ENCODE data around the gene KIRREL3. TPM values are rescaled to one million over a fixed set of nuclear protein-coding genes. Genes with fewer than 3 reads are reported as not detected.

The KIRREL3 gene
- total RNA-seq, 3 donors from 2014 or later = 0.32 to 0.33 TPM; not detected in 1

DNA sequence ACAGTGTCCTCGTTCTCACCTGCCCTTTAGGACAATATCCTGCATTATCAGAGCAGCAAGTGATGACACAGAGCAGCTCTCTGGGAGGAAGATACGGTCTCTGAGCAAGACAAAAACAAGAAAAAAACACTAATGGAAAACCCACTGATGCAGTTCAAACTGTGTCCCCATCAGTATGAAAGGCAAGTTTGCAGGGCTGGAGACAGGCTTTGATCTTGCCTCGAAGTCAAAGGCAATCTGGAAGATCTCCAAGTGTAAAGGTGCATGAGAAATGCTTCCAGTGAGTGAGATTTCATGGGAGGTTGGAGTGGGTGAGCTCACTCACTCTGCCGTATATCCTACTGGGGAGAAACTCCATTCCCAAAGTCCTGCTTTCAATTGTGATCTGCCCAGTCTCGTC, 157.5 kb downstream of the KIRREL3 start:
- H3K27ac ChIP-seq = no peak overlapping the region
- no peaks in the 10 kb centered on the region for H3K27me3 ChIP-seq
- no peaks in the 10 kb centered on the region for H3K36me3 ChIP-seq
- intact Hi-C loops (cut with DNase I; ENCODE audit: low total_unique reads) = no loop called here
- H3K9me3 ChIP-seq = no peaks in the 10 kb centered on the region
- no peak for DNase-seq (ENCODE audit: low spot score in 2 of 2)
- TF ChIP-seq, protein P1, sequence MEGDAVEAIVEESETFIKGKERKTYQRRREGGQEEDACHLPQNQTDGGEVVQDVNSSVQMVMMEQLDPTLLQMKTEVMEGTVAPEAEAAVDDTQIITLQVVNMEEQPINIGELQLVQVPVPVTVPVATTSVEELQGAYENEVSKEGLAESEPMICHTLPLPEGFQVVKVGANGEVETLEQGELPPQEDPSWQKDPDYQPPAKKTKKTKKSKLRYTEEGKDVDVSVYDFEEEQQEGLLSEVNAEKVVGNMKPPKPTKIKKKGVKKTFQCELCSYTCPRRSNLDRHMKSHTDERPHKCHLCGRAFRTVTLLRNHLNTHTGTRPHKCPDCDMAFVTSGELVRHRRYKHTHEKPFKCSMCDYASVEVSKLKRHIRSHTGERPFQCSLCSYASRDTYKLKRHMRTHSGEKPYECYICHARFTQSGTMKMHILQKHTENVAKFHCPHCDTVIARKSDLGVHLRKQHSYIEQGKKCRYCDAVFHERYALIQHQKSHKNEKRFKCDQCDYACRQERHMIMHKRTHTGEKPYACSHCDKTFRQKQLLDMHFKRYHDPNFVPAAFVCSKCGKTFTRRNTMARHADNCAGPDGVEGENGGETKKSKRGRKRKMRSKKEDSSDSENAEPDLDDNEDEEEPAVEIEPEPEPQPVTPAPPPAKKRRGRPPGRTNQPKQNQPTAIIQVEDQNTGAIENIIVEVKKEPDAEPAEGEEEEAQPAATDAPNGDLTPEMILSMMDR (IDR thresholded peaks at IDR 0.05) = no peak
- TF ChIP-seq POLR2A (IDR thresholded peaks at IDR 0.05) = no peak
- no peak for TF ChIP-seq POLR2AphosphoS5 (IDR thresholded peaks at IDR 0.05)
- no peaks in the 10 kb centered on the region for H3K4me1 ChIP-seq
- H3K4me3 ChIP-seq = no peak overlapping the region

DNA sequence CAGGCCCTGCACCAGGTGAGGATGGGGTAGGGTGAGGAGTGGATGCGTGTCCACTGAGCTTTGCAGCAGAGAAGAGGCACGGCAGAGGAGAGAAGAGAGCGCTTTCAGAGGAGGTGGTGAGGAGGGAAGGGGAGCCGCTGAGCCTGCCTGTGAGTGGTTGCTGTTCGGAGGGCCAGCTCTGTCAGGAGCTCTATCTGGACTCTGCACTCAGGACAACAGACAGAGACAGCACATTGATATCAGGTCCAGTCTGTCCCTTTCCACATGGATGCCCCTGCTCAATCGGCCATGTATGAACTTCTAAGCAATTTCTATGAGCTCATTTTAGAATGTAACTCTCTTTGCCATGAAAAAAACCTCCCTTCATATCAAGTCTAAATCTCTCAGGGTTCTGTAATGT, 158.6 kb downstream of the KIRREL3 start:
- intact Hi-C loops (cut with DNase I; ENCODE audit: low total_unique reads) = no loop called here
- no peaks in the 10 kb centered on the region for H3K9me3 ChIP-seq
- no peak overlapping the region for H3K4me3 ChIP-seq
- no peaks in the 10 kb centered on the region for H3K27me3 ChIP-seq
- H3K4me1 ChIP-seq = no peaks in the 10 kb centered on the region
- no peaks in the 10 kb centered on the region for H3K36me3 ChIP-seq
- TF ChIP-seq, protein P1 (IDR thresholded peaks at IDR 0.05) = no peak
- TF ChIP-seq POLR2A (IDR thresholded peaks at IDR 0.05) (no peak), POLR2AphosphoS5 (IDR thresholded peaks at IDR 0.05) (no peak)
- DNase-seq (ENCODE audit: low spot score in 2 of 2) = no peak
- no peak overlapping the region for H3K27ac ChIP-seq

DNA sequence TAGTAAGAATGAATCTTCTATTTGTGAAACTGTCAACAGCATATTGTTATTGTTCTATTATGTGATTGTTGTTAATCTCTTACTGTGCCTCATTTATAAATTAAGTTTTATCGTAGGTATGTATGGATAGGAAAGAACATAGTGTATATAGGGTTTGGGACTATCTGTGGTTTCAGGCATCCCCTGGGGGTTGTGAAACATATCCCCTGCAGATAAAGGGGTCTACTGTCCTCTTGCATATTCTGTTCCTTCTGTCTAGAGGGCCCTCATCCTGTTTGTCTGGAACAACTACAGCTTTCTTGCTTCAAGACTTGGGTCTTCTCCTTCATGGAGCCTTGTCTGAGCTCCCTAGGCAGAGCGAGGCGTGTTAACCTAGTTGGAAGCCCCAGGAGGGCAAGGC, 159.6 kb downstream of the KIRREL3 start:
- H3K9me3 ChIP-seq = no peaks in the 10 kb centered on the region
- no peaks in the 10 kb centered on the region for H3K4me1 ChIP-seq
- no peaks in the 10 kb centered on the region for H3K27me3 ChIP-seq
- H3K36me3 ChIP-seq = no peaks in the 10 kb centered on the region
- no peak overlapping the region for H3K4me3 ChIP-seq
- TF ChIP-seq, protein P1 (IDR thresholded peaks at IDR 0.05) = no peak
- no peak for TF ChIP-seq POLR2AphosphoS5 (IDR thresholded peaks at IDR 0.05)
- no peak for TF ChIP-seq POLR2A (IDR thresholded peaks at IDR 0.05)
- H3K27ac ChIP-seq = no peak overlapping the region
- intact Hi-C loops (cut with DNase I; ENCODE audit: low total_unique reads) = no loop called here
- DNase-seq (ENCODE audit: low spot score in 2 of 2) = no peak

DNA sequence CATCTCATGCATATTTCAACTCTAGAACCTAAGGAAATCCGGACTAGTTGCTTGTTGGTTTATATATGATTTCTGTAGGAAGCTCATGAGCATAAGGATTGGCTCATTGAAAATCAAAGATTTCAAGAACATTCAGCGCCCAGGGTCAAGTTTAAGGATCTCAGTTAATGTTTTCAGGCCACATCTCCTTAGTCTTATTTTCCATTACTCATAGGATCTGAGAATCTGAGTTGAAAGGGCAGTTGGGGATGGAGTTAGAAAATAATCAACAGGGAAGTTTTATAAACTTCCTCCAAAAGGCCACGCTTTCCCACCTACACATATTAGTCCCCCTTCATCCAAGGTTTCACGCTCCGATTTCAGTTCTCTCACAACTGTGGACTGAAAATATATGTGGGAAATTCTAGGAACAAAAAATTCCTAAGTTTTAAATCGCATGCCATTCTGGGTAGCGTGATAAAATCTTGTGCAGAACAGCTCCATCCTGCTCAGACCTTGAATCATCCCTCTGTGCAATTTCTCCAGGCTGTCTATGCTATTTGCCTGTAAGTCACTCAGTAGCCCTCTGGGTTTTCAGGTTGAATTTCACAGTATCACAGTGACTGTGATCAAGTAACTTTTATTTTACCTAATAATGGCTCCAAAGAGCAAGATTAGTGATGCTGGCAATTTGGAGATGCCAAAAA, 160.2 kb downstream of the KIRREL3 start:
- Histone ChIP-seq H3K4me3 (no peak overlapping the region), H3K27ac (no peak overlapping the region), H3K36me3 (no peaks in the 10 kb centered on the region), H3K9me3 (no peaks in the 10 kb centered on the region), H3K4me1 (no peaks in the 10 kb centered on the region), H3K27me3 (no peaks in the 10 kb centered on the region)
- intact Hi-C loops (cut with DNase I; ENCODE audit: low total_unique reads) = no loop called here
- no peak for DNase-seq (ENCODE audit: low spot score in 2 of 2)
- TF ChIP-seq, protein P1 (IDR thresholded peaks at IDR 0.05) = no peak
- TF ChIP-seq POLR2AphosphoS5 (IDR thresholded peaks at IDR 0.05) (no peak), POLR2A (IDR thresholded peaks at IDR 0.05) (no peak)

DNA sequence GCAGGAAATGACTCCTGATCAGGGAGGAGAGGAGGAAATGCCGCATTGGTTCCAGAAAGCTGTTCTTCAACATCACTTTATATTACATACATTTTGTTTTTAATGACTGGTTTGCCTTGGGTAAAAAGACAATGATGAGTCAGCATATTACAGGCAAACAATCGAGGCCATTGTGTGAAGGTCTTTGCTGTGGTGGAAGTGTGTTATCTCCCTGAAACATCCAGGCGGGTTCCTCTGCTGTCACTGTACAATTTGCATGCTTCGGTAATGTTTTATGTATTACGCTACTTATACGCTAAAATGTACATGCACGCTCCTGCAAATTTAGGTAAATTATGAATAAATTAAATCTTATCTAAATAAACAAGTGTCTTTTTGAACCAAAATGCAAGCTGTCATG, 161.1 kb downstream of the KIRREL3 start:
- no peak overlapping the region for H3K27ac ChIP-seq
- TF ChIP-seq POLR2AphosphoS5 (IDR thresholded peaks at IDR 0.05) (no peak), POLR2A (IDR thresholded peaks at IDR 0.05) (no peak)
- TF ChIP-seq, protein P1 (IDR thresholded peaks at IDR 0.05) = no peak
- no peaks in the 10 kb centered on the region for H3K4me1 ChIP-seq
- no peak overlapping the region for H3K4me3 ChIP-seq
- no peaks in the 10 kb centered on the region for H3K9me3 ChIP-seq
- intact Hi-C loops (cut with DNase I; ENCODE audit: low total_unique reads) = no loop called here
- no peaks in the 10 kb centered on the region for H3K36me3 ChIP-seq
- H3K27me3 ChIP-seq = no peaks in the 10 kb centered on the region
- DNase-seq (ENCODE audit: low spot score in 2 of 2) = no peak
